Measurements from ENCODE around the gene PROM1. TPM values are rescaled to one million over a fixed set of nuclear protein-coding genes. Genes with fewer than 3 reads are reported as not detected.

Gene PROM1
- total and polyA plus RNA-seq, 2 of the 8 experiments (the other 6 are each of a cell fraction or from before 2014, with no cell fraction given) = 36.0 to 59.7 TPM

- TF ChIP-seq CBX8 (IDR thresholded peaks at IDR 0.05; ENCODE audit: borderline replicate concordance, low read depth, low read length) = no peak
- TF ChIP-seq TEAD4 (IDR thresholded peaks at IDR 0.05; ENCODE audit: low read depth, low read length) = no peak
- TF ChIP-seq EP300 (IDR thresholded peaks at IDR 0.05; ENCODE audit: borderline replicate concordance in 1 of 2, low read depth in 2 of 2, low read length in 2 of 2) = no peak
- no peak for TF ChIP-seq TBP (IDR thresholded peaks at IDR 0.05; ENCODE audit: low read depth, low read length)
- no peak for TF ChIP-seq TCF12 (IDR thresholded peaks at IDR 0.05; ENCODE audit: low read depth, low read length)
- no peak for TF ChIP-seq FOSL1 (IDR thresholded peaks at IDR 0.05; ENCODE audit: insufficient read depth, low read depth, low read length)
These were observed 100.8 kb downstream of the PROM1 start (continued) for GRCh38 chr4:15982842-15983524.

All from H1 (cell line).